Stimulated activated CD8-positive, alpha-beta memory T cell treated with anti-CD3 and anti-CD28 coated beads, Interleukin-15, amount 100 ng/mL, for 48 hours (primary cell): Measurements from ENCODE around the gene CRB2.

Experiments
- DNase-seq, 2 donors: peaks; one replicate each; pipeline ENCODE4 v3.0.0-alpha.2; 2020; ENCODE audit warnings: low read depth in 2 of 2

Gene CRB2

DNA sequence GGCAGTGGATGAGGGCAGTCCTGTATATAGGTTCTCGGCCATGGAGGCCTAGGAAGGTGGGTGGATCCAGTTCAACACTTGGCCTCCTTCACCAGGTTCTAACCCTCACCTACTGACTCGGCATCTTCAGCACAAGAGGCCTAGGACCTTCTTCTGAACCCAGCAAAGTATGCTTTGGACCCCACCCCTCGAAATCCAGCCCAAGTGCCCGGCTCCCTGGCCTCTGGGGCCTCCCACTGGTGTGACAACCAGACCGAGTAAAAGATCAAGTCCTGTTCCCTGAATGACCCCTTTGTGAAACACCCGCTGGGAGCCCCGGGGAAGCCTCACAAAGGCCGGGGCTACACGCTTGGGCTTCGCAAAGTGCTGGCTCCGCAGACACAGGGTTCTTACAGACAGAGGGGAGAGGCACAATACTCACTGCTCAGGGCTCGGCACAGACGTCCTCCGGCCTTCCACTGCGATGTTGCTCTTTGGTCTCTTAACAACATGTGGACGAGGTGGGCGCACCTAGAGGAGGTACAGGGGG, 47.0 kb downstream of the CRB2 start:
- no peak for DNase-seq

GRCh38 chr9:123406016-123406415, 50.0 kb downstream of the CRB2 start:
- DNase-seq: no peak

DNA sequence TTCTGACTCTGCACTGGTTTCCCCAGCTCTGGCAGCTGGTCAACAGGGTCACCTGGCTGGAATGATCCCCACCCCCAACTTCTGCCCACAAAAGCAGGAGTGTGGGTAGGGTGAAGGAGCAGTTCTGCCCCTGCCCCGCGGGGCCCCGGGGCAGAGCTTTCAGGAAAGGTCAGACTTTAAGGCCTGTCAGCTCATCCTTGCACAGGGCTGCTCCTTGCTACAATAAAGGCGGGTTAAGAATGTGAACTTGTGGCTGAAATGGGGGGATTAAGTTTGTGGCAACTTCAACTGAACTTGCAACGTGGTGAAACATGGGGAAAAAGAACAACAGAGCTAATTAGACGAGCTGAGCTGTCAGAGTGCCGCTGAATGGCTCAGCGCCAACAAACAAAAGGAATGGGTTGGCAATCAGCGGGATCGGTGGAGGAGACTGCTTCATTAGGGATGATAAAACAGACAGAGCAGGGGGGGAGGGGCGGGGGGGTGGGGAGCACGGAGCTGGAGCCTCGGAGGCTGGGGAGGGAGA, 50.8 kb downstream of the CRB2 start:
- no peak for DNase-seq

DNA sequence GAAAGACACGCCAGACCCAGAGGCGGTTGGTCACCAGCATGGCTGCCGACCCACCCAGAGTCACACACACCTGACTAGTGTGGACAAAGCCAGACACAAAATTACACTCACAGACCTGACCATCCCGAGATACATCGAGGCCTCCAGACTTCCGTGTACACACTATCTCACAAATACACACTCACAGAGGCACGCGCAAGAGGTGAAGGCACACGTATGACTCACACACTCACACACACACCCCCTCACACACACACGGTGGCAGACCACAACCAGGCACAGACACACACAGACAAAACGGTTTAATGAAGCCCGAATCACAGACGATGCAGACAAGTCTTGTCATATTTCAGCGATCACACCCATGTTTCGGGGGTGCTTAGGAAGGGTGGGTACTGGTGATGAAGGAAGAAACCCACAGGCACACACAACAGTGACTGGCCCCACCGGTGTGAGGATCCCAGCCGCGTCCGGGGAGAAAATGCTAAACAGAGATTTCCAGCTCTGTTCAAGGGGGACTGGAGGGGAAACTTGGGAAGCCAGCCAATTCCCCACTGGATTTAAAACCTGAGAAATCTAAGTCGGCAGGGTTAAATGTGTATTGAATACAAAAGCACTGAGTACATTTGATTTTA, 51.3 kb downstream of the CRB2 start:
- no peak for DNase-seq

GRCh38 chr9:123408313-123409262, 52.6 kb downstream of the CRB2 start:
- no peak for DNase-seq

DNA sequence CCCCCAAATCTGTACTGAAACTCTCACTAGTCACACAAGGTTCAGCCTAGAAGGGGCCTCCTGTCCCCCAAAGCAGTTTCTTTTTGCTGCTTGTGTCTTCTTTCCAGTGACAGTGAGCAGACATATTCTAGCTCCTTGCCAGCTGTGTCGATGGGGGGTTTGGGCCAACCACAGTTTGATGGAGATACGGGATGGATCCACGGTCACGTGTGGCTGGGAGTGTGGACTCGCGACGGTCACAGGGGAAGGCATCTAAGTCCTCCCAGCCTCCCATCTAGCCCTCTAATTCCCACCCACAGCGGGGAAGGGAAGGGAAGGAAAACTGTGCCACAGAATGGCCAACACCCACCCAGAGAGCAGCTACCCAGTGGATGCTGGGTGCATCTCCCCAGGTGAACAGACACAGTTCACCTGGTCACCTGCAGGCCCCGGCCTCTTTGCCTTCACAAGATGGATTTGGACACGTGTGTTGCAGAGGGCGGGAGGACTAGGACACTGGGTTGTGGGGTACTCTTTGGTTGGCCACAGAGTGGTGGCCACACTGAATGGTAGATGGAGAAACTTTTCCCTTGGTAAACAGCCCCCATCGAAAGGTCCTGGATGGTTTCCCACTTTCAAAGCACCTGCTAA, 54.4 kb downstream of the CRB2 start:
- DNase-seq: no peak

DNA sequence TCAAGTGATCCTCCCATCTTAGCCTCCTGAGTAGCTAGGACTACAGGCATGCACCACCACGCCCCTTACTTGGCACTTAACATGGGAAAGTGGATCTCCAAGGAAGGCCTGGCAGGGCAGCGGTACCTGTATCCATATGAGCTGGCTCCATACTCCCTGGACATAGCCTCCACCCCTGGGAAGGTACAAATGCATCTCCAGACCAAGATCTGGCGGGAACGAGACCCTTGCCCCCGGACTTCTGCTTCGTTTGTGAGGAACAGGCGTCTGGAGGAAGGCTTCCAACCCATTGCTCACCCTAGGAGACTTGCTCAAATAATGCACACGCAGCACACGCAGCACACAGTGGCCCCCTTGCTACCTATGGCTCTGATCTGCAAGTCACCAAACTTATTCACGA, 55.2 kb downstream of the CRB2 start:
- no peak for DNase-seq

- DNase-seq: no peak
Observed at GRCh38 chr9:123411636-123412035, 55.6 kb downstream of the CRB2 start.

DNA sequence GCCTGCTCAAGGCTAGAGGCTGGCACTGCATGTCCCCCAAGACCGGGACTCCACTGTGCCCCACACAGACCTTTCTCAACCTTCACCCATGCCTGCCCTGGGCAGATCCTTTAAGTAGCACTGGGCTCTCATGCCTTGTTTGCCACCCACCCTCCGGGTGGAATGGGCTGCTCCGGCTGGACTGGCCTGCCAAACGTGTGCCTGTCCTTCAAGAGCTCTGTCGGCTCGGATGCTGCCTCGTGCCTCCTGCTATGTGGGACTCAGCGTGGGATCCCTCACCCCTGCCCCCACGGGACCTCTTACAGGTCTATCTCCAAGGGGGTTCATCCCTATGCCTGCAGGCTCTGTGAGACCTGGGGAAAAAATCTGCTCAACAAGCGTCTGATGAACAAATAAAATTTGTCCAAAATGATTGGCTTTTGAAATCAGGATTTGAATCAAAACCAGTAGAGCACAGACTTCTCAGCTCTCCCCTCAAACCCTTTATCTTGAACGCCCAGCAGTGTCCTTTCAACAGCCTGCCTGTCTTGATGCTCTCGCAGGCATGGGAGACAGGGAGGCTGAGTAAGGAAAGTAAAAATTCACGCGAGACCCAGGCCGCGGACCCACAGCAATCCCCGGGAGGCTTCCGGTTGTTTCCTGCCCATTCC, 56.3 kb downstream of the CRB2 start:
- DNase-seq: no peak

DNA sequence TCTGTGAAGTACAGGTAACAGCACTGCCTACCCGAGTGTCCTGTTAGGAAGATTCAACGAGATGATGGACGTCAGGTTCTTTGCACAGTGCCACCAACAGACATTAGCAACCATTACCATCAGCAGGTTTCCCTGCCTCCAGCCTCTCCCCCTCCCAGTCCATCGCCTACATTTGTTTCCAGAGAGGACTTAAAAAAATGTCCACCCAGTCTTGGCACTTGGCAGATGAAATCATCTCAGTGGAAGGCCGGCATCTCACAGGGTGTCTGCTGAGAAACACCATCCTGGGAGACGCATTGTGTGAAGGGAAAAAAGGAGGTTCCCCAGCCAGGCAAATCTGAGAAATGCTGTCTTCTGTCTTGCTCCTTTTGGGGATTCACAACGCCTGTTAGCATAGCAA, 58.2 kb downstream of the CRB2 start:
- DNase-seq: no peak

- no peak for DNase-seq
Observed at GRCh38 chr9:123414936-123415930, 59.2 kb downstream of the CRB2 start.

DNA sequence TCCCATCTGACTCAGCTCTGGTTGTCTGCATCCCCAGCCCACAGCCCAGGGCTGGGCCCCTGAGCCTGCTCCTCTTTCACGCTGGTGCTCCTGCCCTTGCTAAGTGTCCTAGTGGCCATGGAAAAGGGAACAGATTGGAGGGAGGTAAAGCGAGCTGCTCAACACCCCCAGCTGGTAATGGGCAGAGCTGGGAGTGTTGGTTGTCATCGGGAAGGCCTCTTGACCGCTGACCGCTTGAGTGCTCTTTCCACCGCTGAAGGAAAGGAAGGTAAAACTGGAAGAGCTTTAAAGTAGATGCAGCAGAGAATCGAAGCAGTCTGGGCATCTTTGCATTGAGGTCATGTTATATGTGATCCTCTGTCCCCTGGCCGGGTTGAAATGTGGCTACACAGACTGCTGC, 60.2 kb downstream of the CRB2 start:
- DNase-seq: no peak

GRCh38 chr9:123417289-123418051, 61.5 kb downstream of the CRB2 start:
- no peak for DNase-seq

GRCh38 chr9:123418052-123418430, 62.0 kb downstream of the CRB2 start:
- DNase-seq: no peak

DNA sequence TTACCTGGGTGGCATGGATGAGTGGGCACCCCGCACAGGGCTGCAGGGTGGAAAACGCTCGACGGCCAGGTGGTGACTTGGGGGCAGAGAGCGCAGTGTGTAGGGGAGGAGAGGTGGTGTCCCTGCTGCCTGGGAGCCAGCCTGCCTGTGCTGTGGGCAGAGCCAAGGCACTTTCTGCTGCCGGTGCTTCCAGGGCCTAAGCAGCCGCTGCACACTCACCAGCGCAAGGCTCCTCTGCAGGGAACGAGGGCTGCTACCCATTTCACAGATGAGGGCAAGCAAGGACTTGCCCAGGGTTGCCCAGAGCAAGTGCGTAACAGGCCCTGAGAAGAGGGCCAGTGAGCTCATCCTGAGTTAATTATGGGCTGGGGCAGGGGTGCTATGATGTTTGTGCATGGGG, 62.5 kb downstream of the CRB2 start:
- DNase-seq: no peak

DNA sequence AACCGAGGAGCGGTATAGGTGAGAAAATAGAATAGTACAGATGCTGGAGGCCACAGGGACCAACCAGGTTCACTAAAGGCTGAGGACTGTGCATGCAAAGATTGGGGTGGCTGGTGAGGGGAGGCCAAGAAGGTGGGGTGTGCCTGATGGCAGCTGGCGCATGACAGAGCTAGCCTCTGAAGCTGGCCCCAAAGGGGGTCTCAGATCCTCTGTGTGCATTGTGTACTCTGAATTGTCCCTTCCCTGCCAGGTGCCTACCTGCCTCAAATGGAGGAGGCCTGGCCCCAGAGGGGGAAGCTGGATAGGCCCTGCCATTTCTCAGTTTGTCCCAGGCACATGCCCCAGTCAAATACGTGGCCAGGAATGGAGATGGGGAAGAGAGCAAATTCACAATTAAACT, 63.1 kb downstream of the CRB2 start:
- no peak for DNase-seq

GRCh38 chr9:123419721-123420591, 64.0 kb downstream of the CRB2 start:
- no peak for DNase-seq

DNA sequence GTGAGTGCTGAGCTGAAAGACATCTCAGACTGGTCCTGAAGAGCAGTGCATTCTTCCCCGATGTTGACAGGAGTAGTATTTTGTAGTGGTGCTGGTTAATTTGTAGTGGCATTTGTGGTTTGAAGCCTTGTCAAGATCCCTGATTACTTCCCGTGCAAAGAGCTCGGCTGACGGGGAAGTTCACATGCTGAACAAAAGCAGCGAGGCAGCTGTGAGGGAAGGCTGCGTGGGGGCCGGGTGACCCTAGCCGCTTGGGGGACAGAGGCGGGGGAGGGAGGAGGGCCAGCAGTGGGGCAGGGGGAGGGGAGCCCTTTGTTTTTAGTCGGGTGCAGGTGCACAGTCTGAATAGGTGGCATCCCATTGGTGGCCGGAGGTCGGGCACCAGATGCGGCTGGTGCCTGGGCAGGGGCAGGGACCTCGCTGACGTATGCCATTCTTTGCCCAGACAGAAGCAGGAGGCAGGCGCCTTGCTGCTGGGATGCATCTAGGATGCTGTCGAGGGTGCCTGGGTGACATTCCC, 64.7 kb downstream of the CRB2 start:
- DNase-seq: no peak

- no peak for DNase-seq
Observed at GRCh38 chr9:123421186-123421585, 65.2 kb downstream of the CRB2 start.
